GM19238 (cell line): Measurements from ENCODE around the gene PLSCR4.

ENCODE experiments used
- DNase-seq: peaks from one replicate; pipeline ENCODE4 v3.0.0; 2011; ENCODE audit warnings: low spot score; ENCODE audit not compliant: insufficient read length

Gene PLSCR4

DNA sequence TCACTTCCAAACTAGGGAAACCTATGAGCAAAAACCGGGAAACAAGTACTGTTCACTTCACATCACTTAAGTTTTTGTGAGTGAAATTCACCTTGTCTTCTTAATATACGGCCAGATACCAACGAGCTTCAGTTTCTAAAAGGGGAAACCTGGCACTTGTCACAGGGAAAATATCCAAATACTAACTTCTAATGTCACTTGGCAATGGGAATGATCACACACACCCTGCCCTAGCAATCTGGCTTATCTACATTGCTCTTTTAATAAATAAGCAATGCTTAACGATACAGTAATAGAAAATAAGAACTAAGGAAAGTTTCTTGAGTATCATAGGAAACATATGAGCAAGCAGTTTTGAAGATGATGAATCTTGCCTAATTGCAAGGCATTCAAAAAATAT is 55.3 kb downstream of the PLSCR4 start:
- DNase-seq: no peak

DNA sequence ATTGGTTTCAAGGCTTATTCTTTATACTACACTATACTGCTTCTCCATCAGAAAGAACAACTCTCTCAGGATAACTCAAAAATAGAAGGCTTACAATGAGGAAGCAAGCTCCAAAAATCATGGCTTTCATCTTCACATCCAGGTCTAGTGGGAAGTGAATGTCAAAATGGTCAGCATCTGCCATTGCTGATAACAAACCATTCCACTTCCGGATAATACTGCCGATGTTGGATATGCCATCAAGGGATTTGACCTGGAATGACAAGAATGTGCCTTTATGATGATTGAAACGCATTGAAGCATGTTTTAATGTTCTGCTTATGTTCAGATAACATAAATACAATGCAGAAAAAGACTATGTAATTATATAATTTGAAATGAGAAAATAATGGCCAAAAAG is 55.9 kb downstream of the PLSCR4 start:
- DNase-seq: no peak

DNA sequence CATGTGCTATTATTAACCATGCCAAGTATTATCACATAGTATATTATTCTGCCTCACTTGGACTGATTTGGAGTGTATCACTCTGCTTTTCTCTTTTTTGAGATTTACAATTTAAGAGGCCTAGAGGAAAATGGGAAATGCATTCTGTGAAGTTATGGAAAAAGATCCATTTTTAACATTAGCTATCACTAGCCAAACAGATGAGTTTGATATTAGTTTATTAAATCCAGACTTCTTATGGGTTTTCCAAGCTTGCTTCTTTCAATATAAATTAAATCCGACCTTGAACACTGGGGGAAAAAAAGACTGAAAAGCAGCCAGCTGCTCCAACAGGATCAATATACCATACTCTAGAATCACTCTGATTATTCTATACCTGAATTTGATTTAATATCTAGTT is 59.9 kb downstream of the PLSCR4 start:
- DNase-seq: no peak

DNA sequence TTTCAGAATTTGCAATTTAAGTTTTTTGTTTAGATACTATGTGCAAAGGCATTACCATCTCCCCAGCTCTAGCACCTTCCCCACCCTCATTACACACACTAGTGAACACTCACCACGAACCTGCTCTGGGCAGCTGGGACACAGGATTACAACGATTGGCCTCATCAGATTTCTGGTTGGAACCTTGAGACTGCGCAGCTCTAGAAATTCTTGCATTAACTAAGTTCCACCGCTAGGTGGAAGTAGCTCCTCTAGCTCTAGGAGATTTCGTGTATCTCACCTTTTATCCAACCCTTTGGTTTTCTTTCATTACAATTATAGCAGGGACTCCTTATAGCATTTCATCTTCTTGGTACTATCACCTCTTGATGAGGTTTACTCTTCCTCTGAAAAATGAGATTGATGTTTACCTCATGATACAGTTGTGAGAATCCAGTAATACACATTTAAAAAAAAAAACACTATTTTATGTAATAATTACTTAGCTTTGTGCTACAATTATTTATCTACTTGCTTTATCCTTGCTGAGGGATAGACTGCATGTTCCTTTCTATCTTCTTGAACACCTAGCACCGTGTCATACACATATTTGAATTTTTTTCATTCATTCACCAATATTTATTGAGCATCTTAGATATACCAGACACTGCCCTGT is 61.3 kb downstream of the PLSCR4 start:
- peak; percentile 2 for DNase-seq

DNA sequence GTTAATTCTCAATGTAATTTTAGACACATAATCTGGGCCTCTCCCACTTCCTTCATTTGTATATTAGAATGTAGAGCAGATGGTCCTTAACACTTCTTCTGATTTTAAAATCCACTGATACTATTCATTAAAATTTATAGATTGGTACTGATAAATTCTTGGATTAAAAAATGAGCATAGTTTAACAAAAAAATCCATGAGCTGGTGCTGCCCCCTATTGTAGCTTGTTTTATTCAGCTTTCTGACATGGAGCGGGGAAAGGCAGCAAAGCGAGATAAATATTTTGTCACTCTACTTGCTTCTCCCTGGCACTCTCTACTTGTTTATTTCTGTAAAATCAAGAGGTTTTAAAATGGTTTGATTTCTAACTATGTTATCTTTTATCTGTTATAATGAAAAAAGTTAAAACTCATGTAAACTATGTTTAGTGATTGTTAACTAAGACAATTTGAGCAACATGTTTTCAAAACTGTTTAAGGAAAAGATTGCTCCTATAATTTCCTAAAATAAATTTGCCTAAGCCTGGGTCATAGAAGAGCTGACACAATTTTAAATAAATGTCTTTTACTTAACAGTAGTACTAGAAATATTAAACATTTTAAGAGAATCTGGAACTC is 63.5 kb downstream of the PLSCR4 start:
- no peak for DNase-seq

DNA sequence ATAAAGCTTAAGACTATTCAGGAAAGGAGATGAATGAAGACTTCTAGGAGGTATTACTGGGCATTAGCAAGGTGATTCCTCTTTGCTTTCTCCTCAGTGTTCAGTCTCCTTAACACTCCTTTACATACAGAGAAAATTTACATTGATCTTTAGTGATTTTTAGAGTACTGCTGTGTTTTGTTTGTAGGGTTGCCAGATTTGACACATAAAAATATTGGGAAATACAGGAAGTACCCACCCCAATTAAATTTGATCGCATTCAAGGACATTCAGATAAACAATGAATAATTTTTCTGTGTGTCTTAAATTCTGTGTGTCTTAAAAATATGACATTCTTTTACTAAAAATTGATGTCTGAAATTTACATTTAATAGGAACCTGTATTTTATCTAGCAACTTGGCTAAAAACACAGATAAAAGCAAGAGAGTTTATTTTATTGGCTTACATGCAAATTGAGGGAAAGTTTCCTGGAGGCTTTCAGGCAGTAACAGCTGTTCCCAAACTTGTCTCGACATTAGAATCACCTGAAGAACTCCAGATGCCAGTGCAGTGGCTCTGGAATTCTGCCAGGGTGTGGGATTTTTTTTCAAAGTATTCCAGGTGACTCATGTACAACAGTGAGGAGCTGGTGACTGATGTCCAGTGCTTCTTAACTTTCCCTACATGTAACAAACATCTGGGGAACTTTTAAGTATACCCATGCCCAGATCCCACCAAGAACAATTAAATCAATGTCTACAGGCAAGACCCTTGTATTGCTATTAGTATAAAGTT is 66.5 kb downstream of the PLSCR4 start:
- no peak for DNase-seq

DNA sequence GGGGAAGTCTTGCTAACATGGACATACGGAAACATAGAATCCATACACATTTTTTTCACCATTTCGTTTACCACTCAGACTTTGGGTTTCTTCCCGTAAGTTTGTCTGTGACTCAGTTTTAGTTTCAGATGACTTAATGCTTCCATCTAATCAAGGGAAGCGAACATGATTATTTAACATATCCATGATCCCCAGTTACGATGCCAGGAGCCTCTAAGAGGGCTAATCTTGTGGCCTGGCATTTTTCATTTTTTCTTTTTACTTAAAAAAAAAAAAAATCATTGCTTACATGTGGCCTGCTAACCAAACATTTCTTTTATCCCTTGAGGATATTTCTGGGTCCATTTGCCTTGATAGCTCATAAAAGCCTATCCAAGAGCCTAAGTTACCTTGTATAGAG is 69.7 kb downstream of the PLSCR4 start:
- no peak for DNase-seq

DNA sequence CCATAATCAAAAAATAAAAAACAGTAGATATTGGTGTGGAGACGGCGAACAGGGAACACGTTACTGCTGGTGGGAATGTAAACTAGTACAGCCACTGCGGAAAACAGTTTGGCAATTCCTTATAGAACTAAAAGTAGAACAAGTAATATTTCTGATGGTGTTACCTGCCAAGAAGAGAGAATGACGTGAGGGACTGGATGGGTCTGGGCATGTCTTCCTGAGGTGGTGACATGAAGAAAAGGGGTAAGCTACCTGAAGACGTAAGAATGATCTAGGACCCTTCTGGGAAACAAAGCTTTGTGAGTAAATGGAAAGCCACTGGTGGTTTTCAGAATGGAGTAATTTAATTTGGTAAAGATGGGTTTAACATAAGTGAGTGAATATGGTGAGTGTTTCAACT is 70.5 kb downstream of the PLSCR4 start:
- DNase-seq: no peak

DNA sequence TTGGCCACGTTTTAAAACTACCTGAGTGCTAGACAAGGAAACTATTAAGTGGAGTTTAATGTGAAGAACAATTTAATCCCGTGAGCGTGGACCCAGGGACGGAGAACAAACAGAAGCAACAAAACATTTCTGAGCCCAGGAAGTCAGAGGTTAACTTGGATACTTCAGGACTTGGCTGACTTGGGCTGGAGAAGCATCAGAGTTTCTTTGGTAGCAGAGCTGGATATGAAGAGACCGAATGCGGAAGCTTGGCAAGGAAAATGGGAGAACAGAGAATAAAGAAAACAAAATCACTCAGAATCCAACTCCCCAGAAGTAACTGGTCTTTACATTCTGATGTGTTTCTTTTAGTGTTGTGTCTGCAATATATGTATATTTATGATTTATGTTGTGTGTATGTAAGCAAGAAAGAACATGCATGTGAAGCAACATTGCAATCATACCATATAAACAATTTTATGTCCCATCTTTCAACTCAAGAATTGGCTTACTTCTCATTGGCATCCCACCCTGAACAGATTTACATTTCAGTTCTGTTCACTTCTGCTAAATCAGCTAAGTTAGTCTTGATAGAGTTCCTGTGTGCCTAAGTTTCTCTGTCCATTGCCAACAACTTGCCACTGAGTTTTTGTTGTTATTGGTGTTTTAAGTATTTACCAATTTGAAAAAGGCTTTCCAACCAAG is 72.8 kb downstream of the PLSCR4 start:
- no peak for DNase-seq

DNA sequence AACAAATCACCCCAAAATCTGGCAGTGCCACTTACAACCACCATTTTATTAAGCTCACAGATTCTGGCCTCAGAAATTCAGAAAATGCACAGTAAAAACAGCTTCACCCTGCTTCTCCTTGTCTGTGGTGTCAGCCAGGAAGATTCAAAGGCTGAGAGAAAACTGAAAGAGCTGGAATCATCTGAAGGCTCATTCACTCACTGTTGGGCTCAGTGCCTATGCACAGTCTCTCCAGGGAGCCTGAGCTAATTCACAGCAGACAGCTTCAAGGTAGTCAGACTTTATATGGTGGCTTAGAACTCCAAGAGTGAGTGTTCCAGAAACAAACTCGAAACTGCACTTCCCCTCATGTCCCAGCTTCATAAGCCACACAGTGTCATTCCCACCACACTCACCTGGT is 73.4 kb downstream of the PLSCR4 start:
- DNase-seq: no peak

DNA sequence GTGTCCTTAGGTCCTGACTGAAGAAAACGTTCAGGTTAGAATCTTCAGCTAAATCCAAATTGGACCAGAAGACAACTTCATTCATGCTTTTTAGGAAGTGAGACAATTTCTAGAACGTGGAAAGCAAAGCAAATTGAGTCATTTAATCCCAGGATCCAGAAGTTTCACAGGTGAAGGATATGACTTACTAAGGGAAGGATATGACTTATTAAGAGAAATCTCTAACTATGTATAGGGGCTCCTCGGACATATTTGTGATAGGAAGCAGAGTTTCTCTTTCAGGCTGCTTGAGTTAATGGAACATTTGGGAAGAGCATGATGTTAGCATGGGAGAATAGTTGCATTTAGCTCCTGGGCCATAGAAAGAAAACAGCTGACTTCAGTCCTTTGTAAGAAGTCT is 73.8 kb downstream of the PLSCR4 start:
- DNase-seq: no peak

DNA sequence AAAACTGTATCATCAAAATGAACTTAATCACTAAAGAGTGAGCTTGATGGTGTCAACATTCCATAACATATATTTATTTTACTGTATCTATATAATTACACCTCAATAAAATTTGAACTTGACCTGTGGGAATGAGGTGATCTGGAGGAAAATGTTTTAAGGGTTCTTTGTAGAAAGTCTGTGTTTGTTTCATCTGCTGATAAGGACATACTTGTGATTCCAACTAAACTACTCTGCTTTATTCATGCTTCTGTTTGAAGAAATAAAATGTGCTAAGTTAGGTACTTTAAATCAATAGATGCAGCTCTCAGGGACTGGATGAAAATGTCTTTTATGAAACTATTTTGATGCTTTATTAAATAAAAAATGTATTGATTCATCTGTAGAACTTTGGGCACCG is 78.3 kb downstream of the PLSCR4 start:
- no peak for DNase-seq

DNA sequence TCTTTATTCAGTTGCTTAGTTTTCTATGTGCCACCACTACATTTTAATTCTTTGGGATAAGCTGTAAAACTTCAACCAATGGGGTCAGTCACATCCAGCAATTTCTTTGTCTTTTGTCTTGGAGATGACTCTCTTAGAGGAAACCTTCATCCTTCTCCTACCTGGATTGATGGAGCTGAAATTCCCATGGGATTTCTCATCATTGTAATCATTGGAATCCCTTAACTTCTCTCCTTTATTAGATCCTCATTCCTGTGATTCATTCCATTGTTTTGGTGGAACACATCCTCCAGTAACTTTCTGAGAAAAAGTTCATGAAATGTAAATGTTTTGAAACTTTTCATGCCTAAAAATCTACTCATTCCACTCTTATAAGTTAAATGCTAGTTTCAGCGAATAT is 80.3 kb downstream of the PLSCR4 start:
- no peak for DNase-seq

DNA sequence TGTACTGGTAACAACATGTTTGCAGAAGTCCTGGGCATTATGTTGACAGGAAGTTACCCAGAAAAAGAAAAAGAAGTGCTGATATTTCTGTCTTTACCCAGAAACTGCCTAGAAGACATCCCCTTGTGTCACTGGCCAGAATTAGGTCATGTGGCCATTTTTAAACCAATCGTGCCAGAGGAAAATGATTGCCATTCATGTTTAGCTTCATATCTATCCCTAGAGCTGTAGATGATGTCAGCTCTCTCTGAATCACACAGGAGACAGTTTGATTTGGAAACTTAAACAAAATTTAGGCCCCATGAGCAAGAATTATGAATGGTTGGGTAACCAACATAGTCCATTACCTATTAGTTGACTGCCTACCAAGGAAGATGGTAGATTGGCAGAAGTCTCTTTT is 81.0 kb downstream of the PLSCR4 start:
- no peak for DNase-seq

DNA sequence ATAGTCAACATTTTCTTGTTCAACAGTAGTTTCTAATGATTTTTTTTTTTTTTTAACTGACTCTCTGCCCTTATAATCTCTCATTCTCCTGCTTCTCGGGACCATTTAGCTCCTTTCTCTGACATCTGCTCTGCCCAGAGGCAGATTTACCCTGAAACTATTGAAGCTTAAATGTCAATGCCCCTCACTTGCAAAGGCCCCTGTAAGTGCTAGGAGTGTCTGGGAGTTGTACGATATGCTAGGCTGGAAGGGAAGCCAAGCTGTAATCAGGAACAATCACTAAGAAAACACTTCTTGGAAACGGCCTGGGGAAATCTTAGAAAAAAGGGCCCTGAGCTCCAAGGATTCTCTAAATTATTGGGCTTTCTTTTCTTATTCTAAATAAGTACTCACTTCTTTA is 84.1 kb downstream of the PLSCR4 start:
- DNase-seq: no peak

DNA sequence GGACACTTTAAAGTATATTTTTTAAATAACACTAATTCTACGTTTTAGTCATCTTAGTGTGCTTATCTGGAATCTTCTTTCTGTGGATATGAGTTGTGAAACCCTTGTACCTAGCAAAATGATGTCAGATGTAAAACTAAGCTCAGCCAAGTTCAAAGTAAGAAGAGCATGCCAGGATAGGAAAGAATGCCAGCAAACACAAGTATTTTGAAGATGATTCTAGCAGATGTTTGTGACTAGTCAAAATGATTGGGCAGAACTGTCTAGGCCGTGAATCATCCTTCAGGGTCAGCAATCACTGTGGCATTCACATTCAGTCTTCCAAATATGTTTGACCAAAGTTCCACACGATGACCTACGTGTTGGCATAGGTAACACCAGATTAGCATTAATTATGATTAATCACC is 84.5 kb downstream of the PLSCR4 start:
- DNase-seq: no peak

DNA sequence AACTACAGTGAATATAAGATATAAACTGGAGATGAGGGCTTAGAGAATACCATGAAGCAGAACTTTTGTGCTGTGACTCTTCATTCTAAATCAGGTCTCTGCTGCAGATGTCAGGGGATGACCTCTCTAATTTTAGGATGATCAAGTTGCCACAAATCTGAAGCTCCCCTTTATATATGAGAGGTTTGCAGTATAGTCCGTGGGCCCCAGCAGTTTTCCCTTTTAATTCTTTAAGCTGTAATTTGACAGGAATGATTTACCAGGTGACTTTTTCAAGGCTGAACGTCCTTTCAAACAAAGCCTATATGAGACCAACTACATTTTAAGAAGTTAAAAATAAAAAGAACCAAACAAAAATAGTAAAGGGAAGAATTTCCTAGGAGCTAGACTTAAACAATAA is 85.0 kb downstream of the PLSCR4 start:
- no peak for DNase-seq

DNA sequence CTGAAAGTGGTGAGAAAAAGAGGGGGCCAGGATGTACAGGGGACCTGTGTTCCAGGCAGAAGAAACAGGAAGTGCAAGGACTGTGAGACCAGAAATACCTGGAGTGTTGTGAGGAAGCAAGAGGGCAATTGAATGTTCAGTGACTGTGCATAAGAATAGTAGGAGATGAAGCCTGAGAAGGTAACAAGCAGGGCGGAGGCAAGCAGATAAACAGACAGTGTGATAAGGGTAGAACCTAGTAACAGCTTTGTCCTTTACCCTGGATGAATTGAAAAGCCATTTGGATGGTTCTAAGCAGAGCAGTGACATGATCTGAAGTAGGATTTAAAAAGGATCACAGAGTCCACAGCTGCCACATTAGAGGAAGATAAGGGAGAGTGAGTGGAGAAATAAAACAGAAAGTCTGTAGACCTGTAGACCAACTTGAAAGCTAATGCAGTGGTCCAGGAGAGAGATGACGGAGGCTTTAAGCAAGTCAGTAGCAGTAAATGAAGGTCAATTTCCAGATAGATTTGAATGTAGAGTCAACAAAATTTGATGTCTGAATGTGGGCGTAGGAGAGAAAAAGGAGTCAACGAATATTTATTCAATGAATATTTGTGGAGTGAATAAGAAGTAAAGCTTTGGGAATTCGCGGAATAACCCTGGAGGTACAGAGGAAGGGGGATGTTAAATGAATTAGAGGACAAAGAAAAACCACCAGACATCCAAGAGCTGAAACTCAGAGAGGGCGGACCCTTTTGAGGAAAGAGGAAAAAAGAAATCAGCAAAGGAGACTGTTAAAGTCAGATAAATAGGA is 85.7 kb downstream of the PLSCR4 start:
- DNase-seq: no peak

DNA sequence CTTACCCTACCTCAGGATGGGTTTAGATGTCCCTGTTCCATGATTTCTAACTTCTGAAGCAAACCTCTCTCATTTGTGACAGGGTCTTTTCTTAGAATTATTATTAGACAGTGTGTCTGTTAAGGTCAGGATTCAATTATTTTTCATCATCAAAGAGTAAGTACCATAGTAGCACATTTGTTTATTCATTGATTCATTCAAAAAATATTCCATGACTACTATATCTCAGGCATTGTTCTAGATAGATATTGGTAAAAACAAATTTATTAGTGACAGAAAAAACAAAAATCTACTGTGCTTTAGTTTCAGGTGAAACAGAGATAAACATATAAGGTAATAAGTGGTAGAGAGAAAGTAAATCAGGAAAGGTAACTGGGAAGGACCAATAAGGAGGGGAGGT is 86.4 kb downstream of the PLSCR4 start:
- no peak for DNase-seq

DNA sequence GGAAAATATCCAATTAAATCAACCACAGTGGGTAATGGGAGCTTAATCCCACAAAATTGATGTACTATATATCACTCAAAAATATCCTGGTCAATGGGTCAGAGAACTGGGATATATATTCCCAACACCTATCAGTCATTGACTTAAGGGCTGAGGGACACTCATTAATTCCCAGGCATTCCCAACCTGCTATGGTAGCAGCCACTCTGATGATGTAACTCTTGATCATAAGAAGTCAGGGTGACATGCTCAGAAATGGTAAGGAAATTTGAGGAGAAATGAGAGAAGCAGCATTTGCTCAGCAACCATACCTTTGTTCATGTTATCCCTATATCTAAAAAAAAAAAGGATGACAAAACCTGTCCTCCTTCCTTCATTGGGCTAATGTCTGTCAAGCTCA is 86.8 kb downstream of the PLSCR4 start:
- no peak for DNase-seq

DNA sequence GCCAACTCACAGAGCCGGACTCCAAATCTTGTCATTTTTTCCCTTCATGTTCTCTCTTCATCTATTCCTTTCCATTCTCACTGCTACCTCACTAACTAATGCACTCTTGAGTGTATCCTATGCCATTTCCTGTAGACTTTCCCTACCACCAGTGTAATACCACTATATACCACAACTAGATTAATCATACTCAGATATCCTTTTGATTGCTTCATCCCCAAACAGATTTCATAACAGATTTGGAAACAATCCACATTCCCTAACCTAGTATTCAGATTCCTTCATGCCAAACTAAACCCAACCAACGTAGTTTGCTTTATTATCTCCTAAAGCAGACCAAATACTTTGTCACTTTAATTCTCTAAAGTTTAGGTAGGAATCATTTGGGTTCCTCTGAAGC is 87.3 kb downstream of the PLSCR4 start:
- DNase-seq: no peak
